Smooth muscle cell (in vitro differentiated cells): ENCODE measurements around the gene FDX2. TPM values are rescaled to one million over a fixed set of nuclear protein-coding genes. Genes with fewer than 3 reads are reported as not detected.

ENCODE experiments used
- DNase-seq: peaks from one replicate; lab custom pipeline; 2025; ENCODE audit not compliant: unreplicated experiment; lab: John Stamatoyannopoulos, UW
- H2AFZ ChIP-seq: fragments of 200-600 bp; sonication (generic); 2 replicates; pipeline ENCODE4 v1.6.0; 2016; ENCODE audit warnings: antibody characterized with exemption, low read depth, mild to moderate bottlenecking
- H3F3A ChIP-seq: fragments of 200-600 bp; sonication (generic); 2 replicates; pipeline ENCODE4 v1.6.0; 2017; ENCODE audit warnings: antibody characterized with exemption, low read depth
- H3K27ac ChIP-seq: fragments of 200-600 bp; sonication (generic); 2 replicates; pipeline ENCODE4 v1.5.1; 2016; ENCODE audit warnings: low read depth, mild to moderate bottlenecking
- H3K27me3 ChIP-seq: fragments of 200-600 bp; sonication (generic); 2 replicates; pipeline ENCODE4 v1.6.1; 2016; ENCODE audit warnings: low read depth, mild to moderate bottlenecking
- H3K36me3 ChIP-seq: fragments of 200-600 bp; sonication (generic); 2 replicates; pipeline ENCODE4 v1.5.1; 2016; ENCODE audit warnings: low read depth
- H3K4me1 ChIP-seq: fragments of 200-600 bp; sonication (generic); 2 replicates; pipeline ENCODE4 v1.5.1; 2016; ENCODE audit warnings: low read depth
- H3K4me2 ChIP-seq: fragments of 200-600 bp; sonication (generic); 2 replicates; pipeline ENCODE4 v1.6.0; 2016; ENCODE audit warnings: mild to moderate bottlenecking
- H3K4me3 ChIP-seq: fragments of 200-600 bp; sonication (generic); 2 replicates; pipeline ENCODE4 v1.5.1; 2016; ENCODE audit warnings: mild to moderate bottlenecking
- H3K79me2 ChIP-seq: fragments of 200-600 bp; sonication (generic); 2 replicates; pipeline ENCODE4 v1.6.0; 2016; ENCODE audit warnings: low read depth, mild to moderate bottlenecking
- H3K9ac ChIP-seq: fragments of 200-600 bp; sonication (generic); 2 replicates; pipeline ENCODE4 v1.6.0; 2016; ENCODE audit warnings: low read depth
- H3K9me3 ChIP-seq: fragments of 200-600 bp; sonication (generic); replicated peaks from 2 replicates; pipeline ENCODE4 v1.5.1; 2016; ENCODE audit warnings: low read depth
- H4K20me1 ChIP-seq: fragments of 200-600 bp; sonication (generic); 2 replicates; pipeline ENCODE4 v1.6.0; 2016; ENCODE audit warnings: low read depth
- CTCF ChIP-seq: fragments of 200-600 bp; sonication (generic); IDR thresholded peaks from 2 replicates; pipeline ENCODE4 v1.5.1; 2017; ENCODE audit warnings: borderline replicate concordance, mild to moderate bottlenecking, antibody characterized with exemption; ENCODE audit not compliant: insufficient read depth, poor library complexity, severe bottlenecking
- WGBS: methylation state at CpG from one replicate; pipeline ENCODE4 v1.1.7; 2016; ENCODE audit warnings: low lambda C conversion rate; 5-methylcytosine and 5-hydroxymethylcytosine counted together
- polyA plus RNA-seq: library from polyadenylated mRNA; unstranded; fragments of >200 nt; fragmentation: Nextera tagmentation; extraction: Ambion mirVana; gene quantifications from 2 replicates; pipeline ENCODE4 v1.2.1, GENCODE V29; 2016
- total RNA-seq: library from RNA; depleted of rRNA; stranded (reverse); fragments of >200 nt; gene quantifications from 2 replicates; pipeline ENCODE4 v1.2.3, GENCODE V29; 2014

FDX2 gene
- total and polyA plus RNA-seq, 2 experiments from 2014 or later = 15.3 to 39.1 TPM

DNA sequence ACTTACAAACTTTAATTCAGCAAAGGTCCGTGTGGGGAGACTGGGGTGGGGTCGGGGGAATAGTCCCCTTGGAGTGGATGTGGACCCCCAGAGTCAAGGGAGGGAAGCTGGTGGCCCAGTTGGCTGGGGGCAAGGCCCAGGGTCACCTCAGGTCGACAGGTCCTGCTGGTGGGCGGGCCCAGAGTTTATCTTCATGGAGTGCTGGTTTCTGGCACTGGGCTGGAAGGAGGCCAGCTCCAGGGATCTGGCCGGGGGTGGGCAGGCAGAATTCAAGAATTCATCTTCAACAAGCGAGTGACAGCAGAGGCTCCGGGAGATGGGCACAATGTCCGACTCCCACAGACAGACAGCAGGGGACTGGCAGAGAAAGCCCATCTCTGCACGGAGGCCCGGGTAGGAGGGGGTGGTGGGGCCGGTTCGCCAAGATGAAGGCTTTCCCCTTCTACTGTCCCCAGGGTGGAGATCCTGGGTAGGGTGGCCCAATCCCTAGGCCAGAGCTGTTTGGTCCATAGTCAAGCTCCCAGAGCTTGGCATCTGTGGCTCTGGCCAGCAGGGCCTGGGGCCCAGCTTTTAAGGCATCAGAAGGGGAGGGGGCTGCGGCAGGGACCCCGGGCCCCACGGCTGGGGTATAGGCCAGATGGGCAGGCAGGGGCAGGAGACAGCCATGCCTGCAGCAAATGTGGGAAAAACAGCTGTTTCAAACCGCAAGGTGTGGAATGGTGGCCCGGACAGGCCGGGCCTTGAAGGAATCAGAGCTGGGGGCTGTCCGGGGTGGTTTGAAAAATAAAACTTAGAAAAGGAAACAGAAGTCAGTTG lies 622 bp upstream of the FDX2 start:
- H3K4me2 ChIP-seq = peak overlapping the region; percentile 97
- H3K9me3 ChIP-seq = no peaks in the 10 kb centered on the region
- no peak for DNase-seq
- no peaks in the 10 kb centered on the region for H3K36me3 ChIP-seq
- no peak overlapping the region for H2AFZ ChIP-seq
- no peaks in the 10 kb centered on the region for H3K79me2 ChIP-seq
- no peak for TF ChIP-seq CTCF
- peak overlapping the region; percentile 93 for H3K4me3 ChIP-seq
- no peaks in the 10 kb centered on the region for H4K20me1 ChIP-seq
- peaks cover 10% of the 10 kb centered on the region for H3K4me1 ChIP-seq
- peaks cover 7% of the 10 kb centered on the region for H3F3A ChIP-seq
- WGBS = 76% methylated on average over 19 of the region's 19 CpGs
- no peaks in the 10 kb centered on the region for H3K27me3 ChIP-seq
- H3K9ac ChIP-seq = no peak overlapping the region
- peak overlapping the region; percentile 14 for H3K27ac ChIP-seq

- Histone ChIP-seq H2AFZ (no peak within 1 kb of the TSS), H3K4me3 (no peak within 1 kb of the TSS), H3K4me1 (peaks cover under 1% of the 10 kb centered on the region), H3K9me3 (no peaks in the 10 kb centered on the region), H3K27me3 (no peaks in the 10 kb centered on the region), H3K79me2 (no peaks in the 10 kb centered on the region), H3K27ac (no peak within 1 kb of the TSS), H3K4me2 (no peak within 1 kb of the TSS), H3K9ac (no peak within 1 kb of the TSS), H3F3A (no peaks in the 10 kb centered on the region), H4K20me1 (no peaks in the 10 kb centered on the region), H3K36me3 (no peaks in the 10 kb centered on the region)
- TF ChIP-seq CTCF = no peak
- 96% methylated on average over 22 of the region's 24 CpGs for WGBS
- no peak for DNase-seq
Measured at GRCh38 chr19:10309423-10309822, 6.4 kb downstream of the FDX2 start, which contains the start of gene ZGLP1. ZGLP1 (minus strand) TSS chr19:10309815.

- Histone ChIP-seq H4K20me1 (no peaks in the 10 kb centered on the region), H3K4me2 (no peak overlapping the region), H3K79me2 (no peaks in the 10 kb centered on the region), H3F3A (no peaks in the 10 kb centered on the region), H3K4me1 (no peaks in the 10 kb centered on the region), H3K36me3 (no peaks in the 10 kb centered on the region), H3K9me3 (no peaks in the 10 kb centered on the region), H3K4me3 (no peak overlapping the region), H3K27me3 (no peaks in the 10 kb centered on the region), H3K9ac (no peak overlapping the region), H3K27ac (no peak overlapping the region), H2AFZ (no peak overlapping the region)
- TF ChIP-seq CTCF = no peak
- WGBS = 94% methylated on average over 5 of the region's 5 CpGs
- DNase-seq = no peak
Measured at GRCh38 chr19:10306327-10306726, 9.5 kb downstream of the FDX2 start.
